DOHH2 (cell line): Measurements from ENCODE around the gene STAT1.
"Not testable (repeated sequence)": the region's sequence is repeated elsewhere in the genome, so short reads cannot be mapped to it uniquely, and the experiment has no call there.

ENCODE experiments used
- H3F3A ChIP-seq: fragments of 200-600 bp; sonication (generic), shearing (Covaris generic); 2 replicates; pipeline ENCODE4 v1.6.0; 2016; ENCODE audit warnings: antibody characterized with exemption, mild to moderate bottlenecking; ENCODE audit not compliant: control insufficient read depth, insufficient read depth
- H3K27ac ChIP-seq: fragments of 200-600 bp; sonication (generic); 2 replicates; pipeline ENCODE4 v1.5.1; 2014; ENCODE audit warnings: low read depth, mild to moderate bottlenecking, low read length, moderate library complexity
- H3K27me3 ChIP-seq: fragments of 200-600 bp; sonication (generic); 2 replicates; pipeline ENCODE4 v1.6.1; 2014; ENCODE audit warnings: mild to moderate bottlenecking, low read length, mixed read lengths; ENCODE audit not compliant: control insufficient read depth
- H3K36me3 ChIP-seq: fragments of 200-600 bp; sonication (generic); 2 replicates; pipeline ENCODE4 v1.6.1; 2014; ENCODE audit warnings: mild to moderate bottlenecking, low read length, moderate library complexity, mixed read lengths; ENCODE audit not compliant: control insufficient read depth
- H3K4me1 ChIP-seq: fragments of 200-600 bp; sonication (generic); 2 replicates; pipeline ENCODE4 v1.6.1; 2014; ENCODE audit warnings: mild to moderate bottlenecking, low read length, mixed read lengths; ENCODE audit not compliant: control insufficient read depth
- H3K4me2 ChIP-seq: fragments of 200-600 bp; sonication (generic); 2 replicates; pipeline ENCODE4 v1.6.0; 2014; ENCODE audit warnings: mild to moderate bottlenecking, low read length, moderate library complexity
- H3K4me3 ChIP-seq: fragments of 200-600 bp; sonication (generic); 2 replicates; pipeline ENCODE4 v1.5.1; 2014; ENCODE audit warnings: mild to moderate bottlenecking, low read length, mixed read lengths
- H3K79me2 ChIP-seq: fragments of 200-600 bp; sonication (generic); 2 replicates; pipeline ENCODE4 v1.6.1; 2014; ENCODE audit warnings: mild to moderate bottlenecking, low read length, mixed read lengths; ENCODE audit not compliant: control insufficient read depth
- H3K9me2 ChIP-seq: fragments of 200-600 bp; sonication (generic); replicated peaks from 2 replicates; pipeline ENCODE4 v1.6.1; 2014; ENCODE audit warnings: mild to moderate bottlenecking, low read length, mixed read lengths; ENCODE audit not compliant: control insufficient read depth
- H3K9me3 ChIP-seq: fragments of 200-600 bp; sonication (generic); 2 replicates; pipeline ENCODE4 v1.6.1; 2014; ENCODE audit warnings: antibody characterized with exemption, low read length, mixed read lengths; ENCODE audit not compliant: control insufficient read depth, insufficient read depth
- H4K20me1 ChIP-seq: fragments of 200-600 bp; sonication (generic); 2 replicates; pipeline ENCODE4 v1.6.0; 2014; ENCODE audit warnings: low read depth, mild to moderate bottlenecking, antibody characterized with exemption, low read length, moderate library complexity; ENCODE audit not compliant: control insufficient read depth, insufficient read depth
- CTCF ChIP-seq: fragments of 200-600 bp; sonication (generic); IDR thresholded peaks from one replicate; pipeline ENCODE4 v1.5.1; 2014; ENCODE audit warnings: antibody characterized with exemption, mild to moderate bottlenecking, low read depth, low read length; ENCODE audit not compliant: poor library complexity, severe bottlenecking
- EZH2phosphoT487 ChIP-seq: fragments of 200-600 bp; sonication (generic); IDR thresholded peaks from 2 replicates; pipeline ENCODE4 v1.6.1; 2017; ENCODE audit warnings: borderline replicate concordance, mild to moderate bottlenecking, antibody characterized with exemption, low read length, moderate library complexity, mixed read lengths

STAT1 gene

GRCh38 chr2:190961918-190962487, 52.0 kb downstream of the STAT1 start:
- Histone ChIP-seq H3K4me1 (no peaks in the 10 kb centered on the region), H3K9me3 (no peaks in the 10 kb centered on the region), H3K4me2 (no peak overlapping the region)

GRCh38 chr2:190961117-190961516, 52.9 kb downstream of the STAT1 start:
- H3K4me2 ChIP-seq, H4K20me1 ChIP-seq, H3K9me2 ChIP-seq, H3K79me2 ChIP-seq, H3F3A ChIP-seq, H3K27me3 ChIP-seq, H3K4me3 ChIP-seq, H3K27ac ChIP-seq, H3K36me3 ChIP-seq, H3K9me3 ChIP-seq, H3K4me1 ChIP-seq: not testable (repeated sequence)

More at GRCh38 chr2:190961918-190962487, 52.0 kb downstream of the STAT1 start:
- no peaks in the 10 kb centered on the region for H3K27me3 ChIP-seq
- H3K4me3 ChIP-seq = no peak overlapping the region
- H4K20me1 ChIP-seq = no peaks in the 10 kb centered on the region
- no peaks in the 10 kb centered on the region for H3K36me3 ChIP-seq
- H3F3A ChIP-seq = no peaks in the 10 kb centered on the region
- no peaks in the 10 kb centered on the region for H3K9me2 ChIP-seq
- no peak for TF ChIP-seq CTCF
- no peak for TF ChIP-seq EZH2phosphoT487
- no peaks in the 10 kb centered on the region for H3K79me2 ChIP-seq
- H3K27ac ChIP-seq = no peak overlapping the region

- H3F3A ChIP-seq = no peaks in the 10 kb centered on the region
- H3K4me2 ChIP-seq = no peak overlapping the region
These were observed 53.8 kb downstream of the STAT1 start for GRCh38 chr2:190959911-190960788.

More at GRCh38 chr2:190959911-190960788, 53.8 kb downstream of the STAT1 start:
- H4K20me1 ChIP-seq = no peaks in the 10 kb centered on the region
- TF ChIP-seq CTCF (no peak), EZH2phosphoT487 (no peak)
- no peaks in the 10 kb centered on the region for H3K36me3 ChIP-seq
- H3K9me3 ChIP-seq = no peaks in the 10 kb centered on the region
- H3K27me3 ChIP-seq = no peaks in the 10 kb centered on the region
- no peaks in the 10 kb centered on the region for H3K4me1 ChIP-seq
- H3K79me2 ChIP-seq = no peaks in the 10 kb centered on the region
- no peaks in the 10 kb centered on the region for H3K9me2 ChIP-seq
- H3K27ac ChIP-seq = no peak overlapping the region
- no peak overlapping the region for H3K4me3 ChIP-seq
